Measurements from ENCODE around the gene STEAP3.

The STEAP3 gene

GRCh38 chr2:119246884-119247843 is 23.5 kb downstream of the STEAP3 start:
- DNase-seq (ENCODE audit: low read depth) = no peak

GRCh38 chr2:119247844-119248271 is 24.2 kb downstream of the STEAP3 start:
- no peak for DNase-seq (ENCODE audit: low read depth)

- no peak for DNase-seq (ENCODE audit: low read depth)
These were observed 24.7 kb downstream of the STEAP3 start for GRCh38 chr2:119248311-119248710.

- DNase-seq (ENCODE audit: low read depth) = no peak
These were observed 25.1 kb downstream of the STEAP3 start for GRCh38 chr2:119248751-119249150.

GRCh38 chr2:119249311-119249710 is 25.7 kb downstream of the STEAP3 start:
- no peak for DNase-seq (ENCODE audit: low read depth)

DNA sequence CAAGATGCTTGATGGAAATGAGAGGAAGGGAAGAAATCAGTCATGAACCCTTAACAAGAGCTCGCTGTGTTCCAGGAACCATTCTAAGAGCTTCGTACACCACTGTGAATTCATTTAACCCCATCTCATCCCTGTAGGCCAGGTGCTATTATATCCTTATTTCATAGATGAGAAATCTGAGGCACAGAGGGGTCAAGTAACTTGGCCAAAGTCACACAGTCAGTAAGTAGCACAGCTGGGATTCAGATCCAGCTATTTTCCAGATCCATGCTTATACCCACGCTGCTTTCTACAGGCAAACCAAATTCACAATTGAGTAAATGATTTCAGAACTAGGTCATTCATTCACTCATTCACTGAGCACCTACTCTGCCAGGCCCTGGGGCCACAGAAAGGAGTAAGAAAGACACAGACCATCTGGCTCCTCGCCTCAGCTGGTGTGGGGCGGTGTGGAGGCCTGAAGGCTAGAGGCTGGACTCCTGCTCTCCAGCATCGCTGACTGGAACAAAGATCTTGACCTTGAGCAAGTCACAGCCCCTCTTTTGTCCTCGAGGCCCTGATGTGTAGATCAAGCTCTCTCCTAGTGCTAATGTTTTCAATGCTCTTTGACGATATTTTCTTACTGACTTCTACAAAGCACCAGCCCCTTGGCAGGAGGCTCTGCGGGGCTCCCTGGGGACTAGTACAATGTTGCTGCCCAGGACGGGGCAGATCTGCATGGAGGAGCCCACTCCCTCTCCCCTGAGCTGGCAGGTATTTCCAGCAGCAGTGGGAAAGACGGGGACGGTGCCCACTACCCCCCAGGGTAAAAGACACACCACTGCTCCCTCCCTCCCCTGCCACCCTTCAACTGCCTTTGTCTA is 26.5 kb downstream of the STEAP3 start:
- no peak for DNase-seq (ENCODE audit: low read depth)

DNA sequence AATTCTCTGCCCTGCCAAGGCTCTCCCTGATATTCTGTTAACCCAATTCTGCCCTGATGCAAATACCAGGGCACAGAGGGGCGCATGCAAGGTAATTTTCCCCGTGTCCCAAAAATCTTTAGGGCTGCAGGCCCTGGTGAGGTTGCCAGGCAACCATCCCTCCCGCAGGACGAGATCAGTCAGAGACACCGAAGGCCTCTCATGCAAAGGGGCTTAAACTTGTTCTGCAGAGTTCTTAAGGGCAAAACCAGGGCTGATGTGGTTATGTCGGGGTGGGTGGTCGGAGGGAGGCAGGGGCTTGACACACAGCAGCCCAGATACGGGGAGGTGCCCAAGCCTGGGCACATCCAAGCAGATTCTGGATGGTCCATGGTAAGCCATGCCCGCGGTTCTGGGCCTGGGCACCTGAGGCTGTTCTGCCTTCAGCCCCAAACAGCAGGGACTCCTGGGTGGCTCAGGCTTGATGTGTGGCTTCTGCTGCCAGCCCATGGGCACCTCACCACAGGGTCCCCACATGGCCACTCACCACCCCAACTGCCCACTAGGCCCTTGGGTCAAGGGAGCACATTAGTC is 27.2 kb downstream of the STEAP3 start:
- DNase-seq (ENCODE audit: low read depth) = no peak

DNA sequence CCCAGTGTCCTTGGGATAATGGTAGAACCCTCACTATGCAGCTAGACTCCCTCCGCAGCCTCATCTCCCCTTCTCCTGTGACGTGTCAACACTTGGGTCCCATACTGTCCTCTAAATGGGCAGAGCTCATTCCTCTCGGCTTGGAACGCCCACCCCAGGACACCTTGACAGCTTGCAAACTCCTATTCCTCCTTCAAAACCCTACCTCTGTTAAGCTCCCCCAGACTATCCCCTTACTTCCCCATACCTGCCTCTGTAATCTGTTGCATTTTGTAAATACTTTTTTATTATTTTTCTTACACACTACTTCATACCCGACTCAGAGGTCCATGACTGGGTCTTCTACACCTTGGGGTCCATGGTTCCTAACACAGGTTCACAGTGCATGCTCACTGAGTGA is 28.0 kb downstream of the STEAP3 start:
- no peak for DNase-seq (ENCODE audit: low read depth)

DNA sequence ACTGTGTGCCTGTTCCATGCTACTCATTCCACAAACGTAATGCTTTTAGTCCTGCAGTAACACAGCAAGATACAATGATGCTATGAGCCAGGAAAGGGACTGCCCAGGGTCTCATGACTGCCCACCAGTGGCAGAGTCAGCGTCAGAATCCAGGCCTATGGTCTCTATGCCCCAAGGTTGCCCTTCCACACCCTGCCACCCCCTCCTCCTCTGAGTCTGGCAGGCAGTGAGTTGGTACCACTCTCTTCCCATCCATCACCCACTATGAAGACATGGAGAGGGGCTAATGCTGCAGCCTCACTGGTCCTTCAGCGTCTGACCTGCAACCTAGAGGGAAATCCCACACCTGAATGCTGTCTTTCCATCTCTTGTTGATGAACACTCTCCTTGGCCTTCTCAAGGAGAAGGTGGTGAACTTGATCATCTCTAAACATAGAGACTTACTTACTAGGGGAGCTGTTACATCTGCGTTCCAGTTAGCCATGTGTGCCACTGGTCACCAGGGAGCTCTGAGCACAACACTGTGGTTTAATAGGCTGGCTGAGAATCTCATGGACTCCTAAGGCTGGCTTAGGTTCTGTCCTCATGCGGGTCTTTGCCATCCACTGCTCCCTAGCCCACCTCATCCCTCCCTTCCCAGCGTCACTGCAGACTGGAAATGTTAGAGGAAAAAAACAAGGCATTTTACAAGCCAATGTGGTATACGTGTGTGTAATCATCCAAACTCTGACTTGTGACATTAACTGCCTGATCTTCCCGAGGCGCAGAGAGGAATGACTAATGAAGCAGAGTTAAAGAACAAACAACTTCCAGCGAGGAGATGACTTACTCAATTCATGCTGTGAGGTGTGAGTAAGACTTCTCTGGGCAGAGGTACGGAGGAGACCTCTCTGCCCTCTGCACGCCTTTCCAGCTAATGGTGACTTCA is 28.8 kb downstream of the STEAP3 start:
- no peak for DNase-seq (ENCODE audit: low read depth)

DNA sequence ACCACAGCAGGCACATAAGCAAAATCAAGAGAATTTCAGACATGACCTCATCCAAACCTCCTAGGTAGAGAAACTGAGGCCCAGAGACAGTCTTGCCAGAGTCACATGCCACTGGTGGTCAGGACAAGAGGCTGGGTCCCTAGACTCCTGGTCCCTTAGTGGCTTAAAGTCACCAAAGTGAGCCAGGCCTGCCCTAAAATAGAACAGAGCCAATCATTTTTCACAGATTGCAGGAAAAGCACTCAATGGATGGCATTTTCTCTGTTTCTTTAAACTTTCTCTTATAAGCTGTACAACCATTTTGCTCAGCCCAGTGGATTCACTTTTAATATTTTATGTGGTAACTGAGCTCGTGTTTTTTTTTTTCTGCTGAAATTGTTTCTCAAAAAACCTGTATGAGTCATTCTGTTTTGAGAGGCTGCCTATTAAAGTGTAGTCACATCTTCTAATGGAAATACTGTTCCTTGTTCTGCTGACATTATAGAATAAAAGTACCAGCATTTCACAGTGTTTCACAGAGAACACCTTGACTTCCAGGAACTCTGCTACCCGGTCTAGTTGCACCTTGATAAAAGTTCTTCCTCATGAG is 29.6 kb downstream of the STEAP3 start:
- DNase-seq (ENCODE audit: low read depth) = no peak

GRCh38 chr2:119253760-119254600 is 30.3 kb downstream of the STEAP3 start:
- DNase-seq (ENCODE audit: low read depth) = no peak

- no peak for DNase-seq (ENCODE audit: low read depth)
These were observed 31.0 kb downstream of the STEAP3 start for GRCh38 chr2:119254601-119255080.

DNA sequence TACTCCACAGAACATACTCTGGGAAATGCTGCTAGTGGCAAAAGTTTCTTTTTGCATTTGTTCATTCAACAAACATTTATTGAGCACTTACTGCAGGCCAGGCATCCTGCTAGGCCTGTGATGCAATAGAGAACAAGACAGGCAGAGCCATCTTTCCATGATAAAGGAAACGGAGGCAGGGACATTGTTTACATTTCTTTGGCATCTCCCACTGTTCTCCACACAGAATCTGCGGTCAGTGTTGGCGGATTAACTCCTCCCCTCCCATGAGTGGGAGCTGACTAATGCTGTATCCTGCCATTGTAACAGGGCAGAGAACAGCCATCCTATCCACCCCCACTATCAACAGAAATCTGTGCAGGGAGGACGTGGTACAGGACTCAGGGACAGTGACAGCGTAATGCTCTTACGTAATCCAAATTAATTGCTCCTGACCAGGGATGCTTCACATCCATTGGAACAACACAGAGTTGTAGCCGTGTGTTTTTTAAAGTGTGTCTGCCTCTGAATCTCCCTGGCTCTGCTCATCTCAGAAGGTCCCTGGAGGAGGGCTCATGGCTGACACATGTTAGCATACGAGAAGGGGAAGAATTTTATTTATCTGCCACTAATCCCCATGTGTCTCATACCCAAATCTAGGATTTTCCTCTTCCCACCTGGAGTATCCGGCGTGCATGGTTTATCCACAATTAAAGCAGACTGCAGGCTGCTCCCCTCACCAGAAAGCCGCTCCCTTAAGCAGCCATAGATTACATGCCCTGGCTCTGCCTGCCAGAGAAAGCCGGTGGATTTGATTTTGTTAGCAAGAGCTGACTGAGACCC is 32.3 kb downstream of the STEAP3 start:
- no peak for DNase-seq (ENCODE audit: low read depth)

GRCh38 chr2:119256582-119256921 is 32.9 kb downstream of the STEAP3 start:
- no peak for DNase-seq (ENCODE audit: low read depth)

- DNase-seq (ENCODE audit: low read depth) = no peak
These were observed 33.6 kb downstream of the STEAP3 start for GRCh38 chr2:119257198-119257597.

DNA sequence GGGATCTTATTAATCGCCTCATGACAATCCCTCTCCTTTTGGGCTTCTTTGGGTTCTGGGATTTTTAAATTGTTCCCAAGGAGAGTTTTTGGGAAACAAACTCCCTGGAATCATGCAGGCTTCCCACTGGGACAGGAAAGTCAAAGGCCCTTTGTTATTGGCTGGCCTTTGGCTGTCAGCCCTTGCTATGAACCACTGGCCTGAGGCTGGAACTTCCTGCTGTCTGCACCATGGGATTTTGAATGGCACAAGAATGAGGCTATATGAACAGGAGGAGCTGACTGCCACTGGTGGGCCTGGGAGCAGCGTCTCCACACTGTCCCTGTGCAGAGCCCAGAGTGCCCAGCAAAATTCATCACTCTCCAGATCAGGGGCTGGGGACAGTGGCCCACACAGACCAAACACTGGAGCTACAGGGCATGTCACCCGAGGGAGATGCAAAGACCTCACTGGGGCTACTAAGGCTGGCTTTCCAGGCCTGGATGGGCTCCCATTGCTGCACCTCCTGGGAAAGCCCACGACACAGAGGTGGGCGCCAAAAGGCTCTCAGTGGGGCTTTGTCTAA is 35.7 kb downstream of the STEAP3 start:
- no peak for DNase-seq (ENCODE audit: low read depth)

DNA sequence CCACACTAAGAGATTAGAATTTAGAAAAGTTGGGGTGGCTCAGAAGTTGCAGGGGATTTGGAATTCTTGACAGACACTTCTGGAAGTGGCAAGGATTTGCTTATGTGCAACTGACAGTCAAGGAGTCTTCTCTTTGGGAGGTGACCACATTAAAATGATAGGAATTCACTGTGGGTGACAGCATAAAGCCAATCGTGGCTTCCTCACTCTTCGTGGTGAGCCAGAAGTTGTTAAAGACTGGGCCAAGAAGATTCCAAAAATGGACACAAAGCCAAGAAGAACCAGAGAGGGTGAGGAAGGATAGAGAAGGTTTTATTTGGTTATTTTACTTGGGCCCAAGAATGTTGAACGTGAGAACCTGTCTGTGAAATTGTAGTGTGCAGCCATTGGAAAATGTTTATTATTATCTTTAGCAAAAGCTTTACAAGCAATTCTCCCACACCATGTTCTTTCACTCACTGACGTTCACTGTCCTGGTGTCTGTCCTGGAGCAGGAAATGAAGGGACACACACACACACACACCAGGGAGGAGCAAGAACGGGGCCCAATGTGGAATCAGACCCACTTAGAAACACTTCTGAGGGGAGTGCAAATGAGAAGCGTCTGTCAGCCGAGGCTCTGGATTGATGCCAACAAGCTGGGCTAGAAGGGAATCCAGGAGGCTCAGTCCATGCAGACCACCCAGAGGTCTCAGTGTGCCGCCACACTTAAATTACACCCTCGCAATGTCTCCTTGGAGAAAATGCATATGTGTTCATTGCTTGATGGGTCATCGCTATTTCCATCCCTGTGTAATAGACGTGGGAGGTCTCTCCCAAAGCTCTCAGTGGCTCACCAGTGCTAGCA is 37.2 kb downstream of the STEAP3 start:
- no peak for DNase-seq (ENCODE audit: low read depth)
